KMS-11 (cell line): ENCODE data around the gene SPON1.

Source experiments
- H2AFZ ChIP-seq: fragments of 200-600 bp; sonication (generic); 2 replicates; pipeline ENCODE4 v1.6.1; 2016; ENCODE audit warnings: antibody characterized with exemption, mixed run types, low read depth
- H3K27ac ChIP-seq: fragments of 200-600 bp; sonication (generic); 2 replicates; pipeline ENCODE4 v1.6.1; 2016; ENCODE audit warnings: mild to moderate bottlenecking, mixed run types
- H3K27me3 ChIP-seq: fragments of 200-600 bp; sonication (generic); 2 replicates; pipeline ENCODE4 v1.6.1; 2017; ENCODE audit warnings: mild to moderate bottlenecking, low read depth, mixed run types, moderate library complexity; ENCODE audit not compliant: insufficient read depth
- H3K36me3 ChIP-seq: fragments of 200-600 bp; sonication (generic); 2 replicates; pipeline ENCODE4 v1.6.1; 2017; ENCODE audit warnings: mild to moderate bottlenecking, mixed run types; ENCODE audit not compliant: insufficient read depth
- H3K4me1 ChIP-seq: fragments of 200-600 bp; sonication (generic); 2 replicates; pipeline ENCODE4 v1.6.1; 2016; ENCODE audit warnings: mild to moderate bottlenecking, low read depth, mixed run types; ENCODE audit not compliant: poor library complexity, severe bottlenecking
- H3K4me2 ChIP-seq: fragments of 200-600 bp; sonication (generic); 2 replicates; pipeline ENCODE4 v1.7.0; 2016; ENCODE audit warnings: mild to moderate bottlenecking, mixed run types
- H3K4me3 ChIP-seq: fragments of 200-600 bp; sonication (generic); IDR thresholded peaks from 2 replicates; pipeline ENCODE4 v1.6.1; 2017; ENCODE audit warnings: low read depth, low read length, mixed read lengths; ENCODE audit not compliant: insufficient read depth
- H3K79me2 ChIP-seq: fragments of 200-600 bp; sonication (generic); 2 replicates; pipeline ENCODE4 v1.6.1; 2016; ENCODE audit warnings: low read depth, mixed run types; ENCODE audit not compliant: insufficient read depth
- H3K9ac ChIP-seq: fragments of 200-600 bp; sonication (generic); 2 replicates; pipeline ENCODE4 v1.6.1; 2016; ENCODE audit warnings: mild to moderate bottlenecking, mixed run types
- H4K20me1 ChIP-seq: fragments of 200-600 bp; sonication (generic); 2 replicates; pipeline ENCODE4 v1.6.1; 2016; ENCODE audit warnings: mild to moderate bottlenecking, mixed run types; ENCODE audit not compliant: insufficient read depth
- CTCF ChIP-seq: fragments of 200-600 bp; sonication (generic); conservative IDR thresholded peaks from 2 replicates; pipeline ENCODE4 v1.6.1; 2017; ENCODE audit warnings: low read depth, mild to moderate bottlenecking, antibody characterized with exemption, low read length, moderate library complexity, mixed read lengths

SPON1 gene

GRCh38 chr11:14059491-14059890, 97.0 kb downstream of the SPON1 start:
- H3K27me3 ChIP-seq, result no peaks in the 10 kb centered on the region
- no peaks in the 10 kb centered on the region for H4K20me1 ChIP-seq
- no peak overlapping the region for H2AFZ ChIP-seq
- no peak overlapping the region for H3K27ac ChIP-seq
- H3K79me2 ChIP-seq, result no peaks in the 10 kb centered on the region
- no peak overlapping the region for H3K9ac ChIP-seq
- H3K4me1 ChIP-seq, result no peaks in the 10 kb centered on the region
- no peak for TF ChIP-seq CTCF
- H3K4me2 ChIP-seq, result no peak overlapping the region
- no peak overlapping the region for H3K4me3 ChIP-seq
- no peaks in the 10 kb centered on the region for H3K36me3 ChIP-seq

GRCh38 chr11:14061721-14062120, 99.2 kb downstream of the SPON1 start:
- TF ChIP-seq CTCF, result no peak
- no peak overlapping the region for H3K9ac ChIP-seq
- H3K27ac ChIP-seq, result no peak overlapping the region
- no peak overlapping the region for H2AFZ ChIP-seq
- H3K4me1 ChIP-seq, result no peaks in the 10 kb centered on the region
- no peaks in the 10 kb centered on the region for H3K79me2 ChIP-seq
- no peaks in the 10 kb centered on the region for H3K27me3 ChIP-seq
- no peak overlapping the region for H3K4me2 ChIP-seq
- no peak overlapping the region for H3K4me3 ChIP-seq
- no peaks in the 10 kb centered on the region for H4K20me1 ChIP-seq
- no peaks in the 10 kb centered on the region for H3K36me3 ChIP-seq

- Histone ChIP-seq H3K9ac (no peak overlapping the region), H3K4me1 (no peaks in the 10 kb centered on the region), H3K4me2 (no peak overlapping the region), H3K4me3 (no peak overlapping the region), H3K27ac (no peak overlapping the region), H4K20me1 (no peaks in the 10 kb centered on the region), H3K79me2 (no peaks in the 10 kb centered on the region), H2AFZ (no peak overlapping the region), H3K27me3 (no peaks in the 10 kb centered on the region), H3K36me3 (no peaks in the 10 kb centered on the region)
- TF ChIP-seq CTCF, result no peak
Measured at GRCh38 chr11:14065141-14065540, 102.6 kb downstream of the SPON1 start.

GRCh38 chr11:14065681-14066080, 103.2 kb downstream of the SPON1 start:
- Histone ChIP-seq H4K20me1 (no peaks in the 10 kb centered on the region), H3K36me3 (no peaks in the 10 kb centered on the region), H3K9ac (no peak overlapping the region), H3K4me2 (no peak overlapping the region), H3K4me1 (no peaks in the 10 kb centered on the region), H3K27ac (no peak overlapping the region), H3K79me2 (no peaks in the 10 kb centered on the region), H3K4me3 (no peak overlapping the region), H3K27me3 (no peaks in the 10 kb centered on the region), H2AFZ (no peak overlapping the region)
- no peak for TF ChIP-seq CTCF

- no peak overlapping the region for H3K4me3 ChIP-seq
- no peaks in the 10 kb centered on the region for H3K27me3 ChIP-seq
- H3K27ac ChIP-seq, result no peak overlapping the region
- H3K9ac ChIP-seq, result no peak overlapping the region
- no peak for TF ChIP-seq CTCF
- no peaks in the 10 kb centered on the region for H3K4me1 ChIP-seq
- H2AFZ ChIP-seq, result no peak overlapping the region
- no peaks in the 10 kb centered on the region for H3K36me3 ChIP-seq
- H3K79me2 ChIP-seq, result no peaks in the 10 kb centered on the region
- no peak overlapping the region for H3K4me2 ChIP-seq
- H4K20me1 ChIP-seq, result no peaks in the 10 kb centered on the region
Measured at GRCh38 chr11:14067686-14068085, 105.2 kb downstream of the SPON1 start.
